SK-N-SH (cell line): Measurements from ENCODE around the gene SHCBP1L. TPM values are rescaled to one million over a fixed set of nuclear protein-coding genes. Genes with fewer than 3 reads are reported as not detected.

Experiments used
- CTCF ChIA-PET: fragments of 300-600, 350-600 bp; formaldehyde crosslinking; extraction: SDS; loops from one replicate; lab custom pipeline; 2021; lab: Yijun Ruan, JAX
- POLR2A ChIA-PET: fragments of 350-600 bp; sonication (Branson Sonifier 250); formaldehyde crosslinking; extraction: SDS; loops from one replicate; lab custom pipeline; 2020; ENCODE audit warnings: antibody characterized with exemption, inconsistent platforms; lab: Yijun Ruan, JAX
- DNase-seq: peaks from one replicate; pipeline ENCODE4 v3.0.0; 2012
- H2AFZ ChIP-seq: fragments of 200-600 bp; sonication (generic); 2 replicates; pipeline ENCODE4 v1.8.1; 2016; ENCODE audit warnings: antibody characterized with exemption, mild to moderate bottlenecking, low read depth
- H3F3A ChIP-seq: fragments of 200-600 bp; sonication (generic); replicated peaks from 2 replicates; pipeline ENCODE3; 2016; ENCODE audit warnings: antibody characterized with exemption, mild to moderate bottlenecking; ENCODE audit not compliant: insufficient read depth
- H3K27ac ChIP-seq, 2 experiments: fragments of 200-500 bp in 1 of 2; fragments of 200-600 bp in 1 of 2; sonication (Bioruptor generic) in 1 of 2; sonication (generic), shearing (Covaris generic) in 1 of 2; 2 replicates each; pipeline versions ENCODE4 v1.5.1 to v1.6.1; 2014 to 2016; ENCODE audit warnings: low read depth in 2 of 2, inconsistent platforms in 1 of 2, low read length in 1 of 2, mild to moderate bottlenecking in 1 of 2, mixed read lengths in 1 of 2
- H3K27me3 ChIP-seq: fragments of 200-600 bp; sonication (generic), shearing (Covaris generic); 2 replicates; pipeline ENCODE4 v1.6.1; 2016; ENCODE audit warnings: mixed run types; ENCODE audit not compliant: insufficient read depth
- H3K36me3 ChIP-seq, 2 experiments: fragments of 200-500 bp in 1 of 2; fragments of 200-600 bp in 1 of 2; sonication (Bioruptor generic) in 1 of 2; sonication (generic) in 1 of 2; replicated peaks in 1 of 2; 2 replicates each; pipeline versions ENCODE3 to v1.5.1; 2014 to 2016; ENCODE audit warnings: low read length in 1 of 2, mild to moderate bottlenecking in 1 of 2; ENCODE audit not compliant: insufficient read depth in 2 of 2, control insufficient read depth in 1 of 2
- H3K4me1 ChIP-seq, 2 experiments: fragments of 200-500 bp in 1 of 2; fragments of 200-600 bp in 1 of 2; sonication (Bioruptor generic) in 1 of 2; sonication (generic), shearing (Covaris generic) in 1 of 2; 2 replicates each; pipeline versions ENCODE4 v1.5.1 to v1.6.1; 2014 to 2016; ENCODE audit warnings: low read depth in 1 of 2, low read length in 1 of 2, mixed run types in 1 of 2; ENCODE audit not compliant: insufficient read depth in 2 of 2, control insufficient read depth in 1 of 2
- H3K4me2 ChIP-seq: fragments of 200-600 bp; sonication (generic), shearing (Covaris generic); 2 replicates; pipeline ENCODE4 v1.6.1; 2017; ENCODE audit warnings: mixed run types
- H3K4me3 ChIP-seq, 2 experiments: fragments of 200-500 bp in 1 of 2; fragments of 200-600 bp in 1 of 2; sonication (Bioruptor generic) in 1 of 2; sonication (generic), shearing (Covaris generic) in 1 of 2; 2 replicates each; pipeline versions ENCODE4 v1.5.1 to v1.8.1; 2014 to 2016; ENCODE audit warnings: low read depth in 2 of 2, inconsistent platforms in 1 of 2, low read length in 1 of 2, mild to moderate bottlenecking in 1 of 2, mixed read lengths in 1 of 2, moderate library complexity in 1 of 2
- H3K79me2 ChIP-seq: fragments of 200-600 bp; sonication (generic); 2 replicates; pipeline ENCODE4 v1.8.1; 2017; ENCODE audit warnings: mild to moderate bottlenecking; ENCODE audit not compliant: insufficient read depth
- H3K9ac ChIP-seq: fragments of 200-600 bp; sonication (generic); 2 replicates; pipeline ENCODE4 v1.6.1; 2017; ENCODE audit warnings: mixed run types
- H3K9me2 ChIP-seq: fragments of 200-600 bp; sonication (generic); 2 replicates; pipeline ENCODE4 v1.6.1; 2017; ENCODE audit warnings: mixed run types
- H3K9me3 ChIP-seq: fragments of 200-600 bp; sonication (generic); 2 replicates; pipeline ENCODE4 v1.6.1; 2017; ENCODE audit warnings: mixed run types, mild to moderate bottlenecking, moderate library complexity
- H4K20me1 ChIP-seq: fragments of 200-600 bp; sonication (generic); 2 replicates; pipeline ENCODE4 v1.6.1; 2017; ENCODE audit warnings: mild to moderate bottlenecking, mixed run types; ENCODE audit not compliant: insufficient read depth
- ELF1 ChIP-seq: IDR thresholded peaks from 2 replicates; pipeline ENCODE4 v1.4.0; 2012
- EZH2phosphoT487 ChIP-seq: fragments of 200-600 bp; sonication (generic); IDR thresholded peaks from 2 replicates; pipeline ENCODE4 v1.6.1; 2017; ENCODE audit warnings: low read depth, mixed run types, mild to moderate bottlenecking, antibody characterized with exemption, moderate library complexity, borderline replicate concordance
- FOXJ3 ChIP-seq: sonication (generic); formaldehyde crosslinking; IDR thresholded peaks from 2 replicates; pipeline ENCODE4 v1.5.1; 2020; ENCODE audit warnings: mild to moderate bottlenecking, missing genetic modification reagents
- FOXM1 ChIP-seq: IDR thresholded peaks from 2 replicates; pipeline ENCODE4 v1.4.0; 2012; ENCODE audit warnings: low read depth, mild to moderate bottlenecking
- MEF2A ChIP-seq: IDR thresholded peaks from 2 replicates; pipeline ENCODE4 v1.4.0; 2012; ENCODE audit warnings: low read depth, borderline replicate concordance
- MXI1 ChIP-seq: IDR thresholded peaks from 2 replicates; pipeline ENCODE4 v1.6.1; 2012; ENCODE audit warnings: mild to moderate bottlenecking, low read depth, low read length, improper control_type of control experiment
- NRF1 ChIP-seq: IDR thresholded peaks from 2 replicates; pipeline ENCODE4 v1.6.1; 2012; ENCODE audit warnings: low read depth, mild to moderate bottlenecking, low read length
- POLR2AphosphoS5 ChIP-seq: IDR thresholded peaks from 2 replicates; pipeline ENCODE4 v1.6.1; 2012; ENCODE audit warnings: low read depth, low read length
- RAD21 ChIP-seq: IDR thresholded peaks from 2 replicates; pipeline ENCODE4 v1.6.1; 2012; ENCODE audit warnings: mild to moderate bottlenecking, low read length
- RXRA ChIP-seq: IDR thresholded peaks from 2 replicates; pipeline ENCODE4 v1.4.0; 2012; ENCODE audit warnings: low read depth, mild to moderate bottlenecking, borderline replicate concordance
- SIN3A ChIP-seq: IDR thresholded peaks from 2 replicates; pipeline ENCODE4 v1.6.1; 2012; ENCODE audit warnings: low read depth, mild to moderate bottlenecking, low read length, moderate library complexity, borderline replicate concordance
- SMC3 ChIP-seq: IDR thresholded peaks from 2 replicates; pipeline ENCODE4 v1.6.1; 2012; ENCODE audit warnings: low read depth, low read length, improper control_type of control experiment
- TAF1 ChIP-seq: IDR thresholded peaks from 2 replicates; pipeline ENCODE4 v1.6.1; 2012; ENCODE audit warnings: low read depth, mild to moderate bottlenecking, low read length, moderate library complexity, borderline replicate concordance
- TEAD4 ChIP-seq: IDR thresholded peaks from 2 replicates; pipeline ENCODE4 v1.4.0; 2012; ENCODE audit warnings: mild to moderate bottlenecking, borderline replicate concordance; ENCODE audit not compliant: insufficient read depth
- WGBS: methylation state at CpG from one replicate; pipeline ENCODE4 v1.1.6; 2017; ENCODE audit warnings: low lambda C conversion rate; 5-methylcytosine and 5-hydroxymethylcytosine counted together
- polyA plus RNA-seq, 3 experiments: library from polyadenylated mRNA; depleted of rRNA; stranded (reverse); fragments of >200 nt; gene quantifications; 2 replicates each; pipeline ENCODE4 v1.2.3, GENCODE V29; 2012
- TF ChIP-seq, protein P1 (sequence below): IDR thresholded peaks from 2 replicates; pipeline ENCODE4; 2012
- TF ChIP-seq, protein P2 (sequence below): IDR thresholded peaks from 2 replicates; pipeline ENCODE4 v1.4.0; 2012; ENCODE audit warnings: low read depth
- TF ChIP-seq, protein P3 (sequence below): fragments of 150-350 bp; IDR thresholded peaks from 2 replicates; pipeline ENCODE4 v1.6.1; 2016; ENCODE audit warnings: mild to moderate bottlenecking, low read depth, low read length
- TF ChIP-seq, protein P4 (sequence below): IDR thresholded peaks from 2 replicates; pipeline ENCODE4 v1.4.0; 2012; ENCODE audit warnings: low read depth, borderline replicate concordance

SHCBP1L gene
- polyA plus RNA-seq, 1 of the 3 experiments (the other 2 are of a cell fraction), result not detected

DNA sequence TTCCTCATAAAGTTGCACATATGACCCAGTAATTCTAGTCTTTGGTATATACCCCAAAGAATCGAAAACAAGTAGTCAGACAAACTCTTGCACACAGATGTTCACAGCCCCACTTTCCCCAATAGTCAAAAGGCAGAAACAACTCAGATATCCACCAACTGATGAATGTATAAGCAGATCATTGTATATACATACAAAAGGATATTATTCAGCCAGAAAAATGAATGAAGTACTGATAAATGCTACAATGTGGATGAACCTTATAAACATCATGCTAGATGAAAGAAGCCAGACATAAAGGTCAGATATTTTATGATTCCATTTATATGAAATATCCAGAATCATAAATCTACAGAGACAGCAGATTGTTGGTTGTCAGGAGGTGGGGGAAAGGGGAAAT lies 27.3 kb downstream of the SHCBP1L start:
- WGBS, result 13% methylated on average over 1 of the region's 1 CpG
- Histone ChIP-seq H3K36me3 (no peaks in the 10 kb centered on the region), H3F3A (no peaks in the 10 kb centered on the region), H3K9me2 (no peaks in the 10 kb centered on the region), H3K9ac (no peak overlapping the region), H4K20me1 (no peaks in the 10 kb centered on the region), H2AFZ (no peak overlapping the region), H3K4me3 (no peak overlapping the region), H3K4me1 (no peaks in the 10 kb centered on the region; a peak in 1 of 4 replicates), H3K79me2 (no peaks in the 10 kb centered on the region), H3K27me3 (no peaks in the 10 kb centered on the region; the same call in 1 of the 2 replicates), H3K27ac (no peak overlapping the region), H3K4me2 (no peak overlapping the region), H3K9me3 (peaks cover 7% of the 10 kb centered on the region; the same call in 1 of the 2 replicates)
- TF ChIP-seq RXRA (no peak), MEF2A (no peak), TEAD4 (no peak), SMC3 (no peak), TAF1 (no peak), ELF1 (no peak), FOXM1 (no peak), RAD21 (no peak), NRF1 (no peak), POLR2AphosphoS5 (no peak), EZH2phosphoT487 (no peak), FOXJ3 (CRISPR knock-in tag) (no peak), MXI1 (no peak), SIN3A (no peak)
- TF ChIP-seq, protein P1, sequence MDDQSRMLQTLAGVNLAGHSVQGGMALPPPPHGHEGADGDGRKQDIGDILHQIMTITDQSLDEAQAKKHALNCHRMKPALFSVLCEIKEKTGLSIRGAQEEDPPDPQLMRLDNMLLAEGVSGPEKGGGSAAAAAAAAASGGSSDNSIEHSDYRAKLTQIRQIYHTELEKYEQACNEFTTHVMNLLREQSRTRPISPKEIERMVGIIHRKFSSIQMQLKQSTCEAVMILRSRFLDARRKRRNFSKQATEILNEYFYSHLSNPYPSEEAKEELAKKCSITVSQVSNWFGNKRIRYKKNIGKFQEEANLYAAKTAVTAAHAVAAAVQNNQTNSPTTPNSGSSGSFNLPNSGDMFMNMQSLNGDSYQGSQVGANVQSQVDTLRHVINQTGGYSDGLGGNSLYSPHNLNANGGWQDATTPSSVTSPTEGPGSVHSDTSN, result no peak
- TF ChIP-seq, protein P2, sequence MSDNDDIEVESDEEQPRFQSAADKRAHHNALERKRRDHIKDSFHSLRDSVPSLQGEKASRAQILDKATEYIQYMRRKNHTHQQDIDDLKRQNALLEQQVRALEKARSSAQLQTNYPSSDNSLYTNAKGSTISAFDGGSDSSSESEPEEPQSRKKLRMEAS, result no peak
- TF ChIP-seq, protein P3, sequence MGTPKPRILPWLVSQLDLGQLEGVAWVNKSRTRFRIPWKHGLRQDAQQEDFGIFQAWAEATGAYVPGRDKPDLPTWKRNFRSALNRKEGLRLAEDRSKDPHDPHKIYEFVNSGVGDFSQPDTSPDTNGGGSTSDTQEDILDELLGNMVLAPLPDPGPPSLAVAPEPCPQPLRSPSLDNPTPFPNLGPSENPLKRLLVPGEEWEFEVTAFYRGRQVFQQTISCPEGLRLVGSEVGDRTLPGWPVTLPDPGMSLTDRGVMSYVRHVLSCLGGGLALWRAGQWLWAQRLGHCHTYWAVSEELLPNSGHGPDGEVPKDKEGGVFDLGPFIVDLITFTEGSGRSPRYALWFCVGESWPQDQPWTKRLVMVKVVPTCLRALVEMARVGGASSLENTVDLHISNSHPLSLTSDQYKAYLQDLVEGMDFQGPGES, result no peak
- TF ChIP-seq, protein P4, sequence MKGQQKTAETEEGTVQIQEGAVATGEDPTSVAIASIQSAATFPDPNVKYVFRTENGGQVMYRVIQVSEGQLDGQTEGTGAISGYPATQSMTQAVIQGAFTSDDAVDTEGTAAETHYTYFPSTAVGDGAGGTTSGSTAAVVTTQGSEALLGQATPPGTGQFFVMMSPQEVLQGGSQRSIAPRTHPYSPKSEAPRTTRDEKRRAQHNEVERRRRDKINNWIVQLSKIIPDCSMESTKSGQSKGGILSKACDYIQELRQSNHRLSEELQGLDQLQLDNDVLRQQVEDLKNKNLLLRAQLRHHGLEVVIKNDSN, result no peak
- CTCF ChIA-PET, result no interaction called here
- POLR2A ChIA-PET, result no interaction called here
- DNase-seq, result no peak
